ENCODE measurements around the gene KCNIP1. TPM values are rescaled to one million over a fixed set of nuclear protein-coding genes. Genes with fewer than 3 reads are reported as not detected.

The KCNIP1 gene
- total RNA-seq, 4 donors from 2014 or later: not detected

- DNase-seq: no peak
- TF ChIP-seq POLR2A (IDR thresholded peaks at IDR 0.05): no peak
- TF ChIP-seq, protein P1, sequence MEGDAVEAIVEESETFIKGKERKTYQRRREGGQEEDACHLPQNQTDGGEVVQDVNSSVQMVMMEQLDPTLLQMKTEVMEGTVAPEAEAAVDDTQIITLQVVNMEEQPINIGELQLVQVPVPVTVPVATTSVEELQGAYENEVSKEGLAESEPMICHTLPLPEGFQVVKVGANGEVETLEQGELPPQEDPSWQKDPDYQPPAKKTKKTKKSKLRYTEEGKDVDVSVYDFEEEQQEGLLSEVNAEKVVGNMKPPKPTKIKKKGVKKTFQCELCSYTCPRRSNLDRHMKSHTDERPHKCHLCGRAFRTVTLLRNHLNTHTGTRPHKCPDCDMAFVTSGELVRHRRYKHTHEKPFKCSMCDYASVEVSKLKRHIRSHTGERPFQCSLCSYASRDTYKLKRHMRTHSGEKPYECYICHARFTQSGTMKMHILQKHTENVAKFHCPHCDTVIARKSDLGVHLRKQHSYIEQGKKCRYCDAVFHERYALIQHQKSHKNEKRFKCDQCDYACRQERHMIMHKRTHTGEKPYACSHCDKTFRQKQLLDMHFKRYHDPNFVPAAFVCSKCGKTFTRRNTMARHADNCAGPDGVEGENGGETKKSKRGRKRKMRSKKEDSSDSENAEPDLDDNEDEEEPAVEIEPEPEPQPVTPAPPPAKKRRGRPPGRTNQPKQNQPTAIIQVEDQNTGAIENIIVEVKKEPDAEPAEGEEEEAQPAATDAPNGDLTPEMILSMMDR (IDR thresholded peaks at IDR 0.05): no peak
- no peak overlapping the region for H3K27ac ChIP-seq
- H3K9me3 ChIP-seq: no peaks in the 10 kb centered on the region
- 64 to 67% methylated on average over 6 to 7 of the region's 8 CpGs for WGBS, 2 donors
- intact Hi-C loops (cut with DNase I): no loop called here
- H3K4me3 ChIP-seq: no peak overlapping the region
- H3K36me3 ChIP-seq: no peaks in the 10 kb centered on the region
- H3K27me3 ChIP-seq: peaks cover 0 to 8% (median 0%) of the 10 kb centered on the region in 4 donors
- H3K4me1 ChIP-seq: no peaks in the 10 kb centered on the region
Measured at GRCh38 chr5:170704417-170705192, 200.8 kb downstream of the KCNIP1 start.

DNA sequence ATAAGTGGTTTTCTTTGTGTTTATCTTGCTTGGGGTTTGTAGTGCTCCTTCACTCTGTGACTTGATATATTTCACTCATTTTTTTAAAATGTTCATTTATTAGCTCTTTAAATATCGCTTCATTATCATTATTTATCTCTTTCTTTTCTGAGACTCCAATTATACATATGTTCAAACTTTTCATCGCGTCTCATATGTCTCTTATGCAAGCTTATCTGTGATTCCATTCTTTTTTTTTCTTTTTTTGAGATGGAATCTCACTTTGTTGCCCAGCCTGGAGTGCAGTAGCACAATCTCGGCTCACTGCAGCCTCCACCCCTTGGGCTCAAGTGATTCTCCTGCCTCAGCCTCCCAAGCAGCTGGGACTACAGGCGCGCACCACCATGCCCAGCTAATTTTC is 205.8 kb downstream of the KCNIP1 start:
- Histone ChIP-seq H3K9me3 (no peaks in the 10 kb centered on the region), H3K27ac (no peak overlapping the region), H3K4me3 (no peak overlapping the region), H3K27me3 (peaks cover 0 to 17% (median 0%) of the 10 kb centered on the region in 4 donors), H3K4me1 (no peaks in the 10 kb centered on the region), H3K36me3 (no peaks in the 10 kb centered on the region)
- no peak for TF ChIP-seq POLR2A (IDR thresholded peaks at IDR 0.05)
- TF ChIP-seq, protein P1 (IDR thresholded peaks at IDR 0.05): no peak
- 65 to 92% methylated on average over 6 of the region's 6 CpGs for WGBS, 2 donors
- intact Hi-C loops (cut with DNase I): no loop called here
- DNase-seq: no peak

GRCh38 chr5:170711300-170711699 is 207.5 kb downstream of the KCNIP1 start:
- Histone ChIP-seq H3K27me3 (peaks cover 0 to 18% (median 0%) of the 10 kb centered on the region in 4 donors), H3K4me3 (no peak overlapping the region), H3K4me1 (no peaks in the 10 kb centered on the region), H3K36me3 (no peaks in the 10 kb centered on the region), H3K27ac (no peak overlapping the region), H3K9me3 (no peaks in the 10 kb centered on the region)
- 83 to 86% methylated on average over 4 of the region's 4 CpGs for WGBS, 2 donors
- DNase-seq: no peak
- intact Hi-C loops (cut with DNase I): no loop called here
- no peak for TF ChIP-seq POLR2A (IDR thresholded peaks at IDR 0.05)
- TF ChIP-seq, protein P1 (IDR thresholded peaks at IDR 0.05): no peak

DNA sequence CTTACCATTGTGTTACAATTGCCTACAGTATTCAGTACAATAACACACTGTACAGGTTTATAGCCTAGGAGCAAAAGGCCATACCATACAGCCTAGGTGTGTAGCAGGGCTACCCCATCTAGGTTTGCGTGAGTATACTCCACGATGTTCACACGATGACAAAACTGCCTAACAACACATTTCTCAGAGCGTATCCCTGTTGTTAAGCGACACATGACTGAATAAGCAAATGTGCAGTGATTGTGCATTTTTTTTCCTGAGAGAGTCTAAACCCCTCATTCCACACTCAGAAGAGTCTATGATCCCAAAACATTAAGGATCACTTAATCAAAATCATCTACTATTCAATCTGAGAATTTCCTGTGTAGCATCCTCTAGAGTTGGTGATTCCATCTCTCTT is 211.3 kb downstream of the KCNIP1 start:
- no peak for TF ChIP-seq POLR2A (IDR thresholded peaks at IDR 0.05)
- no peaks in the 10 kb centered on the region for H3K9me3 ChIP-seq
- peaks cover 0 to 44% (median 0%) of the 10 kb centered on the region in 4 donors for H3K27me3 ChIP-seq
- H3K36me3 ChIP-seq: no peaks in the 10 kb centered on the region
- no peak overlapping the region for H3K4me3 ChIP-seq
- no peaks in the 10 kb centered on the region for H3K4me1 ChIP-seq
- DNase-seq: no peak
- intact Hi-C loops (cut with DNase I): no loop called here
- WGBS, 2 donors: 87 to 95% methylated on average over 5 of the region's 5 CpGs
- no peak overlapping the region for H3K27ac ChIP-seq

DNA sequence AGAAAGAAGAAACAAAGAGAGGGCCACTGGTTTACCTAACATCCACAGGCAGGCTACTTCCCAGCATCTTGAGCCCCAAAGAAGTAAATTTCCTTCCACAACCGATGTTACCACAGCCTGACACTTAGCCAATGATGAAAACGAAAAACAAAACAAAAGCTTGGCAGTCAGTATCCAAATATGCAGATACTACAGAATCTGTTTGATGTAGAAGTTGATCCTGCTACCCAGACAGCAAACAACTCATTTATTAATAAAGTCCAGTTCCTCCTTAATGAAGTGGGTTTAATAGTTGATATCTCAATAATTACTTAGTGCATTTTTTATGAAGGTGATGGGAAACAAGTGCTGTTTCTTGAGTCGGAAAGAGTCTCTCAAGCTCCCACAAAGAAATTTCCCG is 212.6 kb downstream of the KCNIP1 start:
- TF ChIP-seq, protein P1 (IDR thresholded peaks at IDR 0.05): no peak
- no peak for TF ChIP-seq POLR2A (IDR thresholded peaks at IDR 0.05)
- Histone ChIP-seq H3K9me3 (no peaks in the 10 kb centered on the region), H3K27me3 (peaks cover 0 to 46% (median 0%) of the 10 kb centered on the region in 4 donors), H3K27ac (no peak overlapping the region), H3K36me3 (no peaks in the 10 kb centered on the region), H3K4me1 (no peaks in the 10 kb centered on the region), H3K4me3 (no peak overlapping the region)
- intact Hi-C loops (cut with DNase I): no loop called here
- WGBS, 2 donors: 28 to 41% methylated on average over 4 of the region's 4 CpGs
- DNase-seq: no peak

Data from esophagus squamous epithelium (tissue), 5 donors.